Osteocyte (in vitro differentiated cells): Measurements from ENCODE around the gene IFT57. TPM values are rescaled to one million over a fixed set of nuclear protein-coding genes. Genes with fewer than 3 reads are reported as not detected.

Experiments used
- DNase-seq: peaks from one replicate; pipeline ENCODE4 v3.0.0; 2021; ENCODE audit warnings: mixed read lengths; ENCODE audit not compliant: unreplicated experiment; ENCODE audit errors: extremely low spot score
- H3K27ac Mint-ChIP-seq: one replicate; pipeline ENCODE4 v1.8.0; 2021; ENCODE audit warnings: mild to moderate bottlenecking, mixed read lengths; ENCODE audit not compliant: unreplicated experiment
- H3K27me3 Mint-ChIP-seq: one replicate; pipeline ENCODE4 v1.8.0; 2021; ENCODE audit warnings: mixed read lengths; ENCODE audit not compliant: unreplicated experiment
- H3K36me3 Mint-ChIP-seq: one replicate; pipeline ENCODE4 v1.8.0; 2021; ENCODE audit warnings: mixed read lengths; ENCODE audit not compliant: unreplicated experiment
- H3K4me1 Mint-ChIP-seq: one replicate; pipeline ENCODE4 v1.8.0; 2021; ENCODE audit warnings: mixed read lengths; ENCODE audit not compliant: unreplicated experiment
- H3K4me3 Mint-ChIP-seq: one replicate; pipeline ENCODE4 v1.8.0; 2021; ENCODE audit warnings: mild to moderate bottlenecking, moderate library complexity, mixed read lengths; ENCODE audit not compliant: unreplicated experiment
- H3K9me3 Mint-ChIP-seq: one replicate; pipeline ENCODE4 v1.8.0; 2021; ENCODE audit warnings: mixed read lengths; ENCODE audit not compliant: unreplicated experiment
- CTCF ChIP-seq: fragments of 200-600 bp; sonication (generic); IDR thresholded peaks from 2 replicates; pipeline ENCODE4 v1.5.0; 2021; ENCODE audit warnings: antibody characterized with exemption, mild to moderate bottlenecking, moderate library complexity
- total RNA-seq: library from RNA; stranded (reverse); gene quantifications from 2 replicates; pipeline ENCODE4 v1.2.1, GENCODE V29; 2021

The IFT57 gene
- total RNA-seq, 1 donor from 2014 or later, result 32.2 TPM

GRCh38 chr3:108180194-108180593 is 42.0 kb downstream of the IFT57 start:
- no peak overlapping the region for H3K4me3 Mint-ChIP-seq
- no peak for TF ChIP-seq CTCF
- peaks cover 11% of the 10 kb centered on the region for H3K36me3 Mint-ChIP-seq
- no peaks in the 10 kb centered on the region for H3K27me3 Mint-ChIP-seq
- H3K4me1 Mint-ChIP-seq, result peaks cover 16% of the 10 kb centered on the region
- H3K27ac Mint-ChIP-seq, result no peak overlapping the region
- peaks cover 13% of the 10 kb centered on the region for H3K9me3 Mint-ChIP-seq
- DNase-seq, result no peak

GRCh38 chr3:108178676-108179075 is 43.5 kb downstream of the IFT57 start:
- H3K4me1 Mint-ChIP-seq, result peaks cover 16% of the 10 kb centered on the region
- H3K27ac Mint-ChIP-seq, result peak overlapping the region; percentile 12
- H3K9me3 Mint-ChIP-seq, result peaks cover 8% of the 10 kb centered on the region
- H3K4me3 Mint-ChIP-seq, result no peak overlapping the region
- no peaks in the 10 kb centered on the region for H3K27me3 Mint-ChIP-seq
- no peak for DNase-seq
- peaks cover 7% of the 10 kb centered on the region for H3K36me3 Mint-ChIP-seq
- no peak for TF ChIP-seq CTCF

- DNase-seq, result no peak
- Mint-ChIP-seq H3K27me3 (no peaks in the 10 kb centered on the region), H3K9me3 (peaks cover 8% of the 10 kb centered on the region), H3K4me1 (peaks cover 15% of the 10 kb centered on the region), H3K36me3 (peaks cover 7% of the 10 kb centered on the region), H3K4me3 (no peak overlapping the region), H3K27ac (no peak overlapping the region)
- TF ChIP-seq CTCF, result no peak
These were observed 44.7 kb downstream of the IFT57 start for GRCh38 chr3:108177536-108177935.

GRCh38 chr3:108175352-108175751 is 46.9 kb downstream of the IFT57 start:
- Mint-ChIP-seq H3K9me3 (peaks cover 8% of the 10 kb centered on the region), H3K4me1 (peaks cover 13% of the 10 kb centered on the region), H3K27ac (no peak overlapping the region), H3K27me3 (no peaks in the 10 kb centered on the region), H3K36me3 (peaks cover 9% of the 10 kb centered on the region), H3K4me3 (no peak overlapping the region)
- DNase-seq, result no peak
- no peak for TF ChIP-seq CTCF

- Mint-ChIP-seq H3K4me3 (no peak overlapping the region), H3K9me3 (no peaks in the 10 kb centered on the region), H3K27me3 (no peaks in the 10 kb centered on the region), H3K36me3 (peaks cover 15% of the 10 kb centered on the region), H3K27ac (no peak overlapping the region), H3K4me1 (peaks cover 1% of the 10 kb centered on the region)
- DNase-seq, result no peak
- no peak for TF ChIP-seq CTCF
These were observed 51.1 kb downstream of the IFT57 start for GRCh38 chr3:108171106-108171505.
